Measurements from ENCODE around the gene TENM3. TPM values are rescaled to one million over a fixed set of nuclear protein-coding genes. Genes with fewer than 3 reads are reported as not detected.

The TENM3 gene
- 8.6 and 13.2 TPM in 2 replicates for total RNA-seq

GRCh38 chr4:182243204-182243603, at the start of gene TENM3:
TENM3 (plus strand) TSS chr4:182243402; CDS start chr4:182324021, 80,619 bp downstream.

All from smooth muscle cell of trachea (primary cell).